ENCODE data around the gene TBC1D19.

DNA sequence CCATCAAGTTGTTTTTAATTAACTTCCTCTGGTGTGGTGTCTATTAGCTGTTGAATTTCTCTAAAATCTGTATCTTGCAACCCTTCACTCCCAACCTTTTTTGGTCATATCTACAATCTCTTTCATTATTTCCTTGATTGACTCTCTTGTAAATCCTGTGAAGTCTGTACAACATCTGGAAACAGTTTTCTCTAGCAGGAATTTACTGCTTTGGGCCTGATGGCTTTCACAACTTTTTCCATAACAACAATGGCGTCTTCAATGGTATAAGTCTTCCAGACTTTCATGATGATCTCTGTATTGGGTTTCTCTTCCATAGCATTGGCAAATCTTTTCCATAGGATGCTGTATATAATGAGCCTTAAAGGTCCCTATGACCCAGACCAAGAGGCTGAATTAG, 49.0 kb downstream of the TBC1D19 start:
- TF ChIP-seq, protein P1, sequence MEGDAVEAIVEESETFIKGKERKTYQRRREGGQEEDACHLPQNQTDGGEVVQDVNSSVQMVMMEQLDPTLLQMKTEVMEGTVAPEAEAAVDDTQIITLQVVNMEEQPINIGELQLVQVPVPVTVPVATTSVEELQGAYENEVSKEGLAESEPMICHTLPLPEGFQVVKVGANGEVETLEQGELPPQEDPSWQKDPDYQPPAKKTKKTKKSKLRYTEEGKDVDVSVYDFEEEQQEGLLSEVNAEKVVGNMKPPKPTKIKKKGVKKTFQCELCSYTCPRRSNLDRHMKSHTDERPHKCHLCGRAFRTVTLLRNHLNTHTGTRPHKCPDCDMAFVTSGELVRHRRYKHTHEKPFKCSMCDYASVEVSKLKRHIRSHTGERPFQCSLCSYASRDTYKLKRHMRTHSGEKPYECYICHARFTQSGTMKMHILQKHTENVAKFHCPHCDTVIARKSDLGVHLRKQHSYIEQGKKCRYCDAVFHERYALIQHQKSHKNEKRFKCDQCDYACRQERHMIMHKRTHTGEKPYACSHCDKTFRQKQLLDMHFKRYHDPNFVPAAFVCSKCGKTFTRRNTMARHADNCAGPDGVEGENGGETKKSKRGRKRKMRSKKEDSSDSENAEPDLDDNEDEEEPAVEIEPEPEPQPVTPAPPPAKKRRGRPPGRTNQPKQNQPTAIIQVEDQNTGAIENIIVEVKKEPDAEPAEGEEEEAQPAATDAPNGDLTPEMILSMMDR (IDR thresholded peaks at IDR 0.05; ENCODE audit: low read length), result no peak
- TF ChIP-seq EZH2 (IDR thresholded peaks at IDR 0.05; ENCODE audit: borderline replicate concordance, low read length), result no peak
